GM21367 (cell line): ENCODE results near the gene PAFAH1B1.
"Not testable (repeated sequence)": the region's sequence is repeated elsewhere in the genome, so short reads cannot be mapped to it uniquely, and the experiment has no call there.

Experiments
- ATAC-seq: cut with Tn5 transposase; IDR thresholded peaks from one replicate; pipeline ENCODE4 v1.9.1; 2021; ENCODE audit not compliant: unreplicated experiment

Gene PAFAH1B1

GRCh38 chr17:2634361-2634960 is 41.0 kb downstream of the PAFAH1B1 start:
- no peak for ATAC-seq

- ATAC-seq, result no peak
These were observed 41.8 kb downstream of the PAFAH1B1 start for GRCh38 chr17:2635241-2635640.

GRCh38 chr17:2635675-2636074 is 42.2 kb downstream of the PAFAH1B1 start:
- ATAC-seq, result no peak

DNA sequence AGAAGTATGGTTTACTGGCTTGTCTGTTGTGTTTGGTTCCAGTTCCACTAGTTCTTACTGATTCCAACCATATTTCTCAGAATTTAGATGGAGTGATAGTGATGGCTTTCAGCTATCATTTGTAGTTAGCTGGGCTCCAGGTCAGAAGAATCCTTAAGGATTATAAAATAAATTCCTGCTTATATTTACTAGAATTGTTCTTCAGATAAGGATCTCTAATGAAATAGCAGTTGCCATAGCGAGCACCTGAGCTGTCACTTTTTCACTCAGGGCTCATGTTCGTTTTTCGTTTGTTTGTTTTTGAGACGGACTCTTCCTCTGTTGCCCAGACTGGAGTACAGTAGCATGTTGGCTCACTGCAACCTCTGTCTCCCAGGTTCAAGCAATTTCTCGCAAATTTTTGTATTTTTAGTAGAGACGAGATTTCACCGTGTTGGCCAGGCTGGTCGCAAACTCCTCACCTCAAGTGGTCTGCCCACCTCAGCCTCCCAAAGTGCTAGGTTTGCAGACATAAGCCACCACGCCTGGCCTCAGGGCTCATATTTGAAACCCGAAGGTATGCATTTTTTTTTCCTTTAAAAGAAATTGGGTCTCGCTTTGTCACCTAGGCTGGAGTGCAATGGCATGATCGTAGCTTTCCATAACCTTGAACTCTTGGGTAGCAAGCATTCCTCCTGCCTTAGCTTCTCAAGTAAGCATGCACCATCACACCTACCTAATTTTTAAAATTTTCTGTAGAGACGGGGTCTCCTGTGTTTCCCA is 42.9 kb downstream of the PAFAH1B1 start:
- ATAC-seq, result no peak

GRCh38 chr17:2637422-2637821 is 44.0 kb downstream of the PAFAH1B1 start:
- no peak for ATAC-seq

DNA sequence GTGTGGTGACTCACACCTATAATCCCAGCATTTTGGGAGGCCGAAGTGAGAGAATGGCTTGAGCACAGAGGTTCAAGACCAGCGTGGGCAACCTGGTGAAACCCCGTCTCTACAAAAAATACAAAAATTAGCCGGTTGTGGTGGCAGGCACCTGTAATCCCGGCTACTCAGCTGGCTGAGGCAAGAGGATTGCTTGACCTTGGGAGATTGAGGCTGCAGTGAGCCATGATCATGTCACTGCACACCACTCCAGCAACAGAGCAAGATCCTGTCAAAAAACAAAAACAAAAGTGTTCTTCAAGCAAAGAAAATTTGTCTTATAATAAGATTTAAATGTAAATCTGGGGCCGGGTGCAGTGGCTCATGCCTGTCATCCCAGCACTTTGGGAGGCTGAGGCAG is 51.5 kb downstream of the PAFAH1B1 start:
- no peak for ATAC-seq

DNA sequence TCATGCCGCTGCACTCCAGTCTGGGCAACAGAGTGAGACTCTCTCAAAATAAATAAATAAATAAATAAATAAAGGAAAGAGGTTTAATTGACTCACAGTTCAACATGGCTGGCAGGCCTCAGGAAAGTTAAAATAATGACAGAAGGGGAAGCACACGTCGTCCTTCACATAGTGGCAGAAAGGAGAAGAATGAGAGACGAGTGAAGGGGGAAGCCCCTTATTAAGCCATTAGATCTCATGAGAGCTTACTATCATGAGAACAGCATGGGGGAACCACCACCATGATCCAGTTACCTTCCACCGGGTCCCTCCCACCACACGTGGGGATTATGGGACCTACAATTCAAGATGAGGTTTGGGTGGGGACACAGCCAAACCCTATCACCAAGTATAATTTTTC is 54.5 kb downstream of the PAFAH1B1 start:
- no peak for ATAC-seq

DNA sequence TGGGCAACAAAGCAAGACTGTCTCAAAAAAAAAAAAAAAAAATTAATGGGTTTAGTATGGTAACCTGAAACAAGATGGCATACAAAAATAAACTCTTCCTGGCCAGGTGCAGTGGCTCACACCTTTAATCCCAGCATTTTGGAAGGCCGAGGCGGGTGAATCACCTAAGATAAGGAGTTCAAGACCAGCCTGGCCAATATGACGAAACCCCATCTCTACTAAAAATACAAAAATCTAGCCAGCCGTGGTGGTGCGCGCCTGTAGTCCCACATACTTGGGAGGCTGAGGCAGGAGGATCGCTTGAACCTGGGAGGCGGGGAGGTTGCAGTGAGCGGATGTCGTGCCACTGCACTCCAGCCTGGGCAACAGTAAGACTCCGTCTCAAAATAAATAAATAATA is 55.7 kb downstream of the PAFAH1B1 start:
- no peak for ATAC-seq

GRCh38 chr17:2652911-2653310 is 59.5 kb downstream of the PAFAH1B1 start:
- not testable (repeated sequence) for ATAC-seq

DNA sequence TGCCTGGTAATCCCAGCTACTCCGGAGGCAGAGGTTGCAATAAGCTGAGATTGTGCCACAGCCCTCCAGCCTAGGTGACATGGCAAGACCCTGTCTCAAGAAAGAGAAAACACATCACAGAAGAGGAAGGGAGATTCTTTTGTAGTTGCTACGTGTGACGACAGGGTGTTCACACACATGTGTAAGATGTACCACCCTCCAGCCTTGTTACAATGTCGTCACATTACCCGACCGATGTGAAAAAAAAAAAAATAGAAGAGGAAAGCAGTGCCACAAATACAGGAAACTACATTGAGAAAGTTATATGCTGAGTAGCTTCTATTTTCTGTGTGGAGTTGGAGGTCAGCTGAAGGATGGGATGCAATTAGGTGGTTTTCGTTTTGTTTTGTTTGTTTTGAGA is 62.1 kb downstream of the PAFAH1B1 start:
- ATAC-seq, result no peak

GRCh38 chr17:2656283-2656682 is 62.8 kb downstream of the PAFAH1B1 start:
- ATAC-seq, result no peak

- not testable (repeated sequence) for ATAC-seq
These were observed 65.9 kb downstream of the PAFAH1B1 start for GRCh38 chr17:2659337-2659736.

DNA sequence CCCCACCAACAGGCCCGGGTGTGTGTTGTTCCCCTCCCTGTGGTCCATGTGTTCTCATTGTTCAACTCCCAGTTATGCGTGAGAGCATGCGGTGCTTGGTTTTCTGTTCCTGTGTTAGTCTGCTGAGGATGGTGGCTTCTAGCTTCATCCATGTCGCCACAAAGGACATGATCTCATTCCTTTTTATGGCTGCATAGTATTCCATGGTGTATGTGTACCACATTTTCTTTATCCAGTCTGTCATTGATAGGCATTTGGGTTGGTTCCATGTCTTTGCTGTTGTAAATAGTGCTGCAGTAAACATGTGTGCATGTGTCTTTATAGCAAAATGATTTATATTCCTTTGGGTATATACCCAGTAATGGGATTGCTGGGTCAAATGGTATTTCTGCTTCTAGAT is 67.0 kb downstream of the PAFAH1B1 start:
- not testable (repeated sequence) for ATAC-seq

- no peak for ATAC-seq
These were observed 78.6 kb downstream of the PAFAH1B1 start for GRCh38 chr17:2672026-2672425.

DNA sequence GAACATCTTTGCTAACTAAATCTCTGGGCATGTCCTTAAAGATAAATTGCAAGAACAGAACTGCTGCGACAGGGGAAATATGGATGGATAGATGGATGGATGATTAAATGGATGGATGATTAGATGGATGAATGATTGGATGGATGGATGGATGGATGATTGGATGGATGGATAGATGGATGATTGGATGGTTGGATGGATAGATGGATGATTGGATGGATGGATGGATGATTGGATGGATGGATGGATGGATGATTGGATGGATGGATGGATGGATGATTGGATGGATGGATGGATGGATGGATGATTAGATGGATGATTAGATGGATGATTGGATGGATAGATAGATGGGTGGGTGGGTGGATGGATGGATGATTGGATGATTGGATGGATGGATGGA is 85.8 kb downstream of the PAFAH1B1 start:
- not testable (repeated sequence) for ATAC-seq

GRCh38 chr17:2680961-2681360 is 87.5 kb downstream of the PAFAH1B1 start:
- ATAC-seq, result no peak

DNA sequence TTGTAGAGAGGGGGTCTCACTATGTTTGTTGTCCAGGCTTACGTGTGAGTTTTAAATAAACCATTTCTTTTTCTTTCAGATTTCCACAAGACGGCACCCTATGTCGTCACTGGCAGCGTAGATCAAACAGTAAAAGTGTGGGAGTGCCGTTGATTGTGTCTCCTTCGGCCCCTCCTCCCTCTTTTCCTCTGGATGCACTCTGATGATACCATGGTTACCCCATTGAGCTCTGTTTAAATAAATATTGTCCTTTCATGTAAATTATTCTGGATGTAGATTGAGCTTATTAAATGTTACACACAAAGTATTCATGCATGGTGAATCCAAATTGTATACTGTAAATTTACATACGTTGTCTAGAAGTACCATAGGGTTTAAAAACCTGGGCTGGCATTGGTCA is 88.2 kb downstream of the PAFAH1B1 start:
- ATAC-seq, result no peak

DNA sequence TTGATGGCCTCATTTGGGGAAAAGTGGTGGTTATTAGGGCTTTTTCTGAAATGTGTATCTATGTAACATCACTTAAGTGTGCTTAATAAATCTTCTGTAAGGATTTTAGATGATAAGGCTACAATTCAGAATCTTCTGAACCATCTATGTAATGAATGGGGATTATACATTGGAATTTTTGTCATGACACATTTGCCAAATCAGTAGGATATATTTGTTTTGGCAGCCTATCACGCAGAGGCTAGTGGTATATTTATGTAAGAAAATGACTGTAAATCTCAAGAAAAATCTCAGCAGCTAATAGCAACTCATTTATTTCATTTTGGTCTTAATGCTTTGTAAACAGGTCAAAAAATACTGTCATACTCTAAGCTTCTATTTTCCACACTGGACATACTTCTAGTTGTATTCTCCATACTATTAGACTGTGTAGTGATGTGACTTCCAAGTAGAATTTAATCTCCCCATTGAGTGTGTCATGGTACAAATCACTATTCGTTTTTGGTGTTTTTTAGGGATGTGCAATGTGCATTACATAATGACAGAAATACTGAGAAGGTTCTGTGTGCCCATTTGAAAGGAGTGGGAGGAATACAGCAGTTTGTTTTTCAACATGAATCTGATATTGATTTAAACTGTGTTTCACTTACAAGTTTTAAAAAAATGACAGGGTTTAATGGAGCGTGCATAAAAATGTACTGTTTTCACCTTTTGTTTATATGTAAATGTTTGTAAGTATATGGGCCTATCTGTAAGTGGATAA is 88.9 kb downstream of the PAFAH1B1 start:
- ATAC-seq, result no peak

GRCh38 chr17:2683912-2684311 is 90.5 kb downstream of the PAFAH1B1 start:
- ATAC-seq, result no peak

DNA sequence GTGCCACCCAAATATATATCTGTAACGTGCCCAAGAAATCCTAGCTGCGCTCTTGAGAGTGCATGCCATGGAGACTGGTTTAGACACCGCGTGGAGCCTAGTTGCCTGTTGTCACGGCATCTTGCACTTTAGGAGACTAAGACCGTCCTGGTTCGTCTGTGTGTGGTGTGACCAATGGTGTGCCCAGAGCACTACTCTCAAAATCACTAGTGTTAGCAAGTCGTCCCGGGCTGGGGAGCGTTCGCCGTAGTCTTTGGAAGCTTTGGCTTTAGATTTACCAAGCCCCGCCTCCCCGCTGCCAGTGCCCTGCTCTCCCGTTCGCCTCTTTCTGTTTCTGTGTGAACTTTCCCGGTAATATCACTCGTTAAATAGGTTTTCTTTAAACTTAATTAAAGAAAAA is 91.1 kb downstream of the PAFAH1B1 start:
- ATAC-seq, result no peak

- no peak for ATAC-seq
These were observed 92.2 kb downstream of the PAFAH1B1 start for GRCh38 chr17:2685696-2686095.

- no peak for ATAC-seq
These were observed 93.6 kb downstream of the PAFAH1B1 start for GRCh38 chr17:2687074-2687418.
